ENCODE data around the gene DDX41.
"Not testable (repeated sequence)": the region's sequence is repeated elsewhere in the genome, so short reads cannot be mapped to it uniquely, and the experiment has no call there.

The DDX41 gene

GRCh38 chr5:177490311-177490991, 26.3 kb downstream of the DDX41 start:
- Mint-ChIP-seq H3K27ac (no peak overlapping the region), H3K27me3 (no peaks in the 10 kb centered on the region), H3K4me1 (peaks cover 47% of the 10 kb centered on the region), H3K4me3 (no peak overlapping the region), H3K36me3 (peaks cover 33% of the 10 kb centered on the region), H3K9me3 (no peaks in the 10 kb centered on the region)
- ATAC-seq = no peak

DNA sequence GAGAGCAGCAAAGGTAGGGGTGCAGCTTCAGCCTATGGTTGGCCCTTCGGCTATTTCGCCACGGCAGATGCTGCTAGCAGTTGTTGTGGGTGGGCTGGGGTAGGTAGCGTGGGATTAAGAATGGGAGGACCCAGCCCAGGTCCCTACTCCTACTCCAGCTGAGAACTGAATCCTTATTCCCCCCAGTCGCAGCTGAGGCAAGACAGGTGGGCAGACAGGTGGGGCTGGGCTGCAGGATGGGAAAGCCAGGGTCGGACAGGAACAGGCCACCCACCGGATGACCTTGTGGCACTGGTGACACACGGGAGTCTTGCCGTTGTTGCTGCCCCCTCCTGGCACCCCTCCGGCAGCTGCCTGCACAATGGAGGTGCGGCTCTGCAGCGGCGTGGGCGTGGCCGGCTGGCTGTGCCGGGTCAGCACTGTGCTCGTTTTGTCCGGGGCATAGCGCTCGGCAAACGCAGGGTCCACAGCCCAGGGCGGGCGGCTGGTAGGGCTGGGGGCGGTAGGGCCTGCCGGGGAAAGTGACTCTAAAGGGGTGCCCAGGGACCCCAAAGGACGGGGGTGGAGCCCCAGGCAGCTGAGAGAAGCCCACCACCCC, 27.5 kb downstream of the DDX41 start:
- ATAC-seq = no peak
- peaks cover 33% of the 10 kb centered on the region for H3K36me3 Mint-ChIP-seq

GRCh38 chr5:177487975-177488374, 28.8 kb downstream of the DDX41 start:
- no peaks in the 10 kb centered on the region for H3K9me3 Mint-ChIP-seq
- peaks cover 22% of the 10 kb centered on the region for H3K4me1 Mint-ChIP-seq
- no peak for ATAC-seq
- H3K4me3 Mint-ChIP-seq = no peak overlapping the region
- no peak overlapping the region for H3K27ac Mint-ChIP-seq
- H3K27me3 Mint-ChIP-seq = no peaks in the 10 kb centered on the region
- H3K36me3 Mint-ChIP-seq = peaks cover 30% of the 10 kb centered on the region

More for the DNA sequence above, 27.5 kb downstream of the DDX41 start:
- H3K9me3 Mint-ChIP-seq = no peaks in the 10 kb centered on the region
- H3K27ac Mint-ChIP-seq = no peak overlapping the region
- H3K27me3 Mint-ChIP-seq = no peaks in the 10 kb centered on the region
- peaks cover 34% of the 10 kb centered on the region for H3K4me1 Mint-ChIP-seq
- no peak overlapping the region for H3K4me3 Mint-ChIP-seq

- Mint-ChIP-seq H3K9me3 (no peaks in the 10 kb centered on the region), H3K27me3 (no peaks in the 10 kb centered on the region), H3K36me3 (peaks cover 22% of the 10 kb centered on the region), H3K27ac (no peak overlapping the region), H3K4me3 (no peak overlapping the region), H3K4me1 (peaks cover 16% of the 10 kb centered on the region)
- no peak for ATAC-seq
Observed at GRCh38 chr5:177487144-177487543, 29.6 kb downstream of the DDX41 start.

- peaks cover 20% of the 10 kb centered on the region for H3K36me3 Mint-ChIP-seq
- H3K27me3 Mint-ChIP-seq = no peaks in the 10 kb centered on the region
- H3K9me3 Mint-ChIP-seq = no peaks in the 10 kb centered on the region
- no peak overlapping the region for H3K27ac Mint-ChIP-seq
- ATAC-seq = no peak
- H3K4me3 Mint-ChIP-seq = no peak overlapping the region
- H3K4me1 Mint-ChIP-seq = peaks cover 15% of the 10 kb centered on the region
Observed at GRCh38 chr5:177486256-177486655, 30.5 kb downstream of the DDX41 start.

DNA sequence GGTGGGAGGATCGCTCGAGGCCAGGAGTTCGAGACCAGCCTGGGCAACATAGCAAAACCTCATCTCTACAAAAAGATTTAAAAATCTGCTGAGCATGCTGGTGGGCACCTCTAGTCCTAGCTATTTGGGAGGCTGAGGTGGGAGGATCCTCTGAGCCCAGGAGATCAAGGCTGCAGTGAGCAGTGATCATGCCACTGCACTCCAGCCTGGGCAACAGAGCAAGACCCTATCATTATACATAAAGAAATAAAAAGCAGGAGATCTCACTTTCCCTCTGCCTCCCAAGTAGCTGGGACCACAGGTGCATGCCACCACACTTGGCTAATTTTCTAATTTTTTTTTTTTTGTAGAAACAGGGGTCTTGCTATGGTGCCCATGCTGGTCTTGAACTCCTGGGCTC, 31.0 kb downstream of the DDX41 start:
- not testable (repeated sequence) for H3K9me3 Mint-ChIP-seq, ATAC-seq, H3K27ac Mint-ChIP-seq, H3K27me3 Mint-ChIP-seq, H3K4me3 Mint-ChIP-seq
- peaks cover 15% of the 10 kb centered on the region for H3K36me3 Mint-ChIP-seq
- peaks cover 10% of the 10 kb centered on the region for H3K4me1 Mint-ChIP-seq

GRCh38 chr5:177484902-177485549, 31.7 kb downstream of the DDX41 start:
- no peak overlapping the region for H3K27ac Mint-ChIP-seq
- peaks cover 7% of the 10 kb centered on the region for H3K36me3 Mint-ChIP-seq
- peaks cover 6% of the 10 kb centered on the region for H3K4me1 Mint-ChIP-seq
- no peak overlapping the region for H3K4me3 Mint-ChIP-seq
- no peaks in the 10 kb centered on the region for H3K27me3 Mint-ChIP-seq
- no peaks in the 10 kb centered on the region for H3K9me3 Mint-ChIP-seq
- no peak for ATAC-seq

GRCh38 chr5:177483994-177484901, 32.5 kb downstream of the DDX41 start:
- H3K36me3 Mint-ChIP-seq = peaks cover 5% of the 10 kb centered on the region
- no peak overlapping the region for H3K27ac Mint-ChIP-seq
- H3K27me3 Mint-ChIP-seq = no peaks in the 10 kb centered on the region
- H3K4me1 Mint-ChIP-seq = peaks cover 10% of the 10 kb centered on the region
- no peak for ATAC-seq
- no peak overlapping the region for H3K4me3 Mint-ChIP-seq
- no peaks in the 10 kb centered on the region for H3K9me3 Mint-ChIP-seq

DNA sequence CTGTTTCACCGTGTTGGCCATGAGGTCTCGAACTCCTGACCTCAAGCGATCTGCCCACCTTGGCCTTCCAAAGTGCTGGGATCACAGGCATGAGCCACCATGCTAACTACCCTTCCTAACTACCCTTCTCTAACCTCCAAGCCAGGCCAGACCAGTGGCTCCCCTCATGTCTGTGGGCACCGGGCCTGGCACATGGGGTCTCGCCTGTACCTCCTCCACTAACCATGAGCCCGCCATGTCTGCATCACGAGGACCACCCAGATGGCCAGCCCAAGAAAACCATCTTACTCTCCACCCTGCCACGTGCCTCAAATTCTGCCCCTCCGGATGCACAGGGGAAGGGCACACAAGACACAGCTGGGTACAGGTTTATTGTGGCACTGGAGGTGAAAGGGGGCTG, 33.7 kb downstream of the DDX41 start:
- H3K36me3 Mint-ChIP-seq = peaks cover 2% of the 10 kb centered on the region
- H3K27ac Mint-ChIP-seq = no peak overlapping the region
- no peak overlapping the region for H3K4me3 Mint-ChIP-seq
- no peak for ATAC-seq
- no peaks in the 10 kb centered on the region for H3K9me3 Mint-ChIP-seq
- no peaks in the 10 kb centered on the region for H3K27me3 Mint-ChIP-seq
- peaks cover 19% of the 10 kb centered on the region for H3K4me1 Mint-ChIP-seq

DNA sequence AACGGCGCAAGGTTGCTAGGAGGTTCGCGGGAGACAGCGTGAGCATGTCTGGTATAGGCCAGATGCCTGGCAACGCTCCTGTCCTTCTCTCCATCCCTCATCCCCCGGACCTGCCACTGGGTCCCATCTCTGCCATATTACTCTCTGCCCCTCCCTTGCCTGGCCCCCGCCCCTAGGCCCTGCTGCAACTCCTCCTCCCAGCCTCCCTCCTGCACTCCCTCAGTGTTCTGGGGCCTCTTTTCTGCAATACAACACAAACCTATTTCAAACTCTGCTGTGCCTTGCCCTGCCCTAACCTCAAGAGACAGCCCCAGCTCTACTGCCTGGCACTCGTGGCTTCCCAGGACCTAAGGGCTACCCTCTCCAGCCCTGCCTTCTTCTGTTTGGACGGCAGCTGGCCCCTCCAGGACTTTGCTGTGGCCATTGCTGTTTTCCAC, 34.4 kb downstream of the DDX41 start:
- no peaks in the 10 kb centered on the region for H3K36me3 Mint-ChIP-seq
- no peaks in the 10 kb centered on the region for H3K27me3 Mint-ChIP-seq
- H3K4me3 Mint-ChIP-seq = no peak overlapping the region
- H3K27ac Mint-ChIP-seq = no peak overlapping the region
- peaks cover 19% of the 10 kb centered on the region for H3K4me1 Mint-ChIP-seq
- no peaks in the 10 kb centered on the region for H3K9me3 Mint-ChIP-seq
- no peak for ATAC-seq

GRCh38 chr5:177479774-177480173, 37.0 kb downstream of the DDX41 start:
- peaks cover 37% of the 10 kb centered on the region for H3K4me1 Mint-ChIP-seq

DNA sequence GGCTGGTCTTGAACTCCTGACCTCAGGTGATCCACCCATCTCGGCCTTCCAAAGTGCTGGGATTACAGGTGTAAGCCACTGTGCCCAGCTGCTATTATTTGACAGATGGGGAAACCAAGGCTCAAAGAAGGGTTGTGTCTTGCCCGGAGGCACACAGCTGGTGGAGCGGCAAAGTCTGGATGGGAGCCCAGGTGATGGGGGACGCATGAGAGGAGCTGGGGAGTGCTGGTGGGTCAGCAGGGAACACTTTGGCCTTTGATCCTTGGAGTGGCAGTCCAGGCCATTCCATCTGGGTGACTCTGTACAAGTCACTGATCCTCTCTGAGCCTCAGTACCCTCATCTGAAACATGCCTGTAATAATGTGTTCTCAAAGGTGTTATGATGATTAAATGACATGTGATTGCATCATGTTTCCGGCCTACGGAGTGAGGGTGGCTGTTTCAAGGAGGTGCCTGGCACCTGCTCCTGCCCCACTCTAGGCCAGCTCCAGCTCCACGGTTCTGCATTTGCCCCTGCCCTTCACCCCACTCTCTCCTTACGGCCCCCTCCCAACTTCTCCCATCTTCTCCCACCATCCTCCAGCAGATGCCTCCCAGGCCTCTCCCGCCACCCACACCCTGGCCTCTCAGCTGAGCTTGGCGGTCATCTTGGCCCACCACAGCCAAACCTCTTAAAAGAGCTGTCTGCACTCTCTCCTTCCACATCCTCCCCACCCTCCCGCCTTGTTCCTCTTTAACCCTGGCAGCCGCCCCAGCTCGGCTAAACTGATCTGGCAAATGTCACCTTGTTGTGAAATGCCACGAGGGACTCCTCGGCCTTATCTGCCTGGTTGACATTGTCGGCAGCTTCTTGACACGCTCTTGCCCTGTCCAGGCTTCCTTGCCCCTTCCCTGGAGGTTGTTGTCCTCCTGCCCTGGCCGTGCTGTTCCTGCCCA, 37.8 kb downstream of the DDX41 start:
- H3K36me3 Mint-ChIP-seq = no peaks in the 10 kb centered on the region
- H3K9me3 Mint-ChIP-seq = no peaks in the 10 kb centered on the region
- peak; percentile 79 for ATAC-seq
- peak overlapping the region; percentile 38 for H3K4me3 Mint-ChIP-seq
- H3K27ac Mint-ChIP-seq = peak overlapping the region; percentile 77
- H3K27me3 Mint-ChIP-seq = peaks cover 10% of the 10 kb centered on the region
- H3K4me1 Mint-ChIP-seq = peaks cover 45% of the 10 kb centered on the region

More at GRCh38 chr5:177479774-177480173, 37.0 kb downstream of the DDX41 start:
- H3K36me3 Mint-ChIP-seq = no peaks in the 10 kb centered on the region
- peaks cover 2% of the 10 kb centered on the region for H3K27me3 Mint-ChIP-seq
- H3K9me3 Mint-ChIP-seq = no peaks in the 10 kb centered on the region
- no peak for ATAC-seq
- H3K27ac Mint-ChIP-seq = peak overlapping the region; percentile 77
- H3K4me3 Mint-ChIP-seq = no peak overlapping the region

DNA sequence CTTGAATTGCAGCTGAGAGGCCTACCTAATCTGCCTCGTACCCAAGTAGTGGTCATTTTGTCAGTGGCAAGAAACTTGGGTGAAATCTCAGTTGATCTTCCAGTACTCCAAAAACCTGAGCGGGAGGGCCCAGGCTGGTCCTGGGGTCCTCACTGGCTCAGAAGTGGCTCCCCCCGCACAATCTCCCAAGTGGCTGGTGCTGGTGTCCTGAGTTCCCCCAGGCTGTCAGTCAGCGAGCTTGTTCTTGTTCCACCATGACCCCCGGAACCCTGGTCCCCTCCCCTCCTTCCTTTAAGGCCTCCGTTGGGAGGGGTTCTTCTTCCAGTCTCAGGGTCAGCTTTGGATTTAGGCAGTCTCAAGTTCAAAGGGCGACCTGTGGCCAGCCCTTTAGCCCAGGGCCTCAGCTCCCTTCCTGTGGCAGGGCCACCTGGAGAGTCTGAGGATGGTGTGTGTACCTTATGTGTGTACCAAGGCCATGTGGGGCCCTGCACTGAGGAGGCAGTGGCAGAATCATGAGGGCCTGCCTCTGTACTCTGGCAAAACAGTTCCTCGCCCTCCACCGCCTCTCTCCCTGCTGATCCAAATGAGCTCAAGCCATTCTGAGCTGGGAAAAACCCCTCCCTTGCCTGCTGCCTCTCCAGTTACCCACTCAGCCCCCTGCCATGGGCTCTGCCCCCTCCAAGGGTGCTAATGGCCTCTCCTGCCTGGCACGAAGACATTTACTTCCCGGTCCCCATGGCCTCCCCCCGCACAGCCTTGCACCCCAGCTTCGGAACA, 38.9 kb downstream of the DDX41 start:
- H3K27ac Mint-ChIP-seq = peak overlapping the region; percentile 49

More for the DNA sequence above, 38.9 kb downstream of the DDX41 start:
- Mint-ChIP-seq H3K27me3 (peaks cover 16% of the 10 kb centered on the region), H3K36me3 (no peaks in the 10 kb centered on the region), H3K9me3 (no peaks in the 10 kb centered on the region), H3K4me3 (no peak overlapping the region), H3K4me1 (peaks cover 49% of the 10 kb centered on the region)
- ATAC-seq = no peak

All from stimulated activated memory B cell treated with anti-CD40 and anti-IgM and Interleukin-4, amounts not matched to agents 10 μg/mL and 1 μg/mL and 100 μg/mL, for 72 hours (primary cell).